Gastrocnemius medialis (tissue), 4 donors: ENCODE measurements around the gene UNK. TPM values are rescaled to one million over a fixed set of nuclear protein-coding genes. Genes with fewer than 3 reads are reported as not detected.

Experiments used
- ATAC-seq, 2 donors: fragments of 150-250 bp; one replicate each; pipeline ENCODE4 v1.9.1; 2016
- DNase-seq, 2 donors: peaks; one replicate each; pipeline ENCODE4 v3.0.0-alpha.2; 2019
- H3K27ac ChIP-seq, 4 donors: fragments of 200-600 bp; sonication (generic); 1 replicate in 1 of 4; 2 replicates in 3 of 4; pipeline ENCODE4 v1.5.1; 2016 to 2018; ENCODE audit warnings: mild to moderate bottlenecking in 2 of 4, moderate library complexity in 1 of 4
- H3K27me3 ChIP-seq, 3 donors: fragments of 200-600 bp; sonication (generic) in 2 of 3; 1 replicate in 1 of 3; 2 replicates in 2 of 3; pipeline versions ENCODE4 v1.5.1 to v1.6.0; 2016 to 2019; ENCODE audit warnings: mild to moderate bottlenecking in 1 of 3, moderate library complexity in 1 of 3
- H3K36me3 ChIP-seq, 2 donors: fragments of 200-600 bp; sonication (generic) in 1 of 2; one replicate each; pipeline ENCODE4 v1.5.1; 2017 to 2018
- H3K4me1 ChIP-seq, 2 donors: fragments of 200-600 bp; sonication (generic) in 1 of 2; one replicate each; pipeline ENCODE4 v1.5.1; 2016 to 2017; ENCODE audit warnings: mild to moderate bottlenecking in 2 of 2
- H3K4me3 ChIP-seq, 4 donors: fragments of 200-600 bp; sonication (generic) in 3 of 4; 1 replicate in 1 of 4; 2 replicates in 3 of 4; pipeline ENCODE4 v1.5.1; 2016 to 2019; ENCODE audit warnings: mild to moderate bottlenecking in 2 of 4
- H3K9me3 ChIP-seq, 3 donors: fragments of 200-600 bp; sonication (generic) in 2 of 3; 1 replicate in 1 of 3; 2 replicates in 2 of 3; pipeline ENCODE4 v1.5.1; 2016 to 2019
- CTCF ChIP-seq, 5 experiments: fragments of 450-650 bp in 3 of 5; fragments of 200-600 bp in 2 of 5; sonication (generic) in 2 of 5; IDR thresholded peaks in 4 of 5; conservative IDR thresholded peaks in 1 of 5; 1 replicate in 4 of 5; 2 replicates in 1 of 5; pipeline ENCODE4 v1.5.1; 2016 to 2019; ENCODE audit warnings: antibody characterized with exemption in 5 of 5, mild to moderate bottlenecking in 3 of 5, moderate library complexity in 3 of 5
- POLR2A ChIP-seq, 2 donors: fragments of 450-650 bp; IDR thresholded peaks; one replicate each; pipeline ENCODE4 v1.6.1; 2017; ENCODE audit warnings: antibody characterized with exemption in 2 of 2, mild to moderate bottlenecking in 2 of 2, moderate library complexity in 2 of 2
- in situ Hi-C, 4 donors: fragments of 200-750 bp; cut with MboI; loops; one replicate each; pipeline versions ENCODE4 v1.15.0 to v1.8.0; 2017; ENCODE audit warnings: low sequenced_read_pairs in 4 of 4
- intact Hi-C: fragments of 100-400 bp; cut with DNase I; formaldehyde crosslinking; loops from one replicate; pipeline ENCODE4 v1.15.1; 2023; ENCODE audit warnings: low total_unique reads
- total RNA-seq, 4 donors: library from RNA; depleted of rRNA; stranded (reverse); fragments of >200 nt; gene quantifications; one replicate each; pipeline versions ENCODE4 v1.1.0 to v1.2.3, GENCODE V29; 2016

The UNK gene
- total RNA-seq, 4 donors from 2014 or later = 10.4 to 19.2 (median 13.1) TPM

GRCh38 chr17:75843577-75844529, 59.2 kb downstream of the UNK start, which contains the start of gene UNC13D:
Gene UNC13D (minus strand): TSS chr17:75844404. CDS start chr17:75844337, 67 bp downstream.
- intact Hi-C loops = loop anchor here (2.0 kb wide), 2 partner anchors 59 to 151 kb away; partner anchors contain the start of gene UNK
- in situ Hi-C loops = no loop called here
- H3K27me3 ChIP-seq = no peaks in the 10 kb centered on the region
- peaks cover 0 to 42% of the 10 kb centered on the region in 2 donors for H3K36me3 ChIP-seq
- ATAC-seq (peak in 1 of 2 donors; percentile 4), DNase-seq (peak in 1 of 2 donors; percentile 61)
- TF ChIP-seq CTCF (IDR thresholded peaks at IDR 0.05 in 4 of 5, conservative IDR thresholded peaks at IDR 0.05 in 1 of 5) = no peak
- no peak for TF ChIP-seq POLR2A (IDR thresholded peaks at IDR 0.05)
- peaks cover 38% of the 10 kb centered on the region in 2 donors for H3K4me1 ChIP-seq
- peak within 1 kb of the TSS in 1 of 4 donors; percentile 16 for H3K4me3 ChIP-seq
- no peaks in the 10 kb centered on the region for H3K9me3 ChIP-seq
- H3K27ac ChIP-seq = peak within 1 kb of the TSS; percentile 95 to 99 (median 95)

- DNase-seq = peak in 1 of 2 donors; percentile 74
- ATAC-seq = peak; percentile 44 to 55
- in situ Hi-C loops = no loop called here
- Histone ChIP-seq H3K27me3 (no peaks in the 10 kb centered on the region), H3K4me1 (peaks cover 42 to 45% of the 10 kb centered on the region in 2 donors), H3K9me3 (no peaks in the 10 kb centered on the region), H3K4me3 (peak overlapping the region in 1 of 4 donors; percentile 16), H3K27ac (peak overlapping the region; percentile 95 to 99 (median 95)), H3K36me3 (peaks cover 0 to 49% of the 10 kb centered on the region in 2 donors)
- TF ChIP-seq POLR2A (IDR thresholded peaks at IDR 0.05) = no peak
- TF ChIP-seq CTCF (IDR thresholded peaks at IDR 0.05 in 4 of 5, conservative IDR thresholded peaks at IDR 0.05 in 1 of 5) = no peak
- intact Hi-C loops = loop anchor here (2.0 kb wide), 2 partner anchors 60 to 152 kb away; partner anchors contain the start of gene UNK
These were observed 60.0 kb downstream of the UNK start for GRCh38 chr17:75844530-75845057.

- Histone ChIP-seq H3K36me3 (peaks cover 0 to 50% of the 10 kb centered on the region in 2 donors), H3K27me3 (no peaks in the 10 kb centered on the region), H3K9me3 (no peaks in the 10 kb centered on the region), H3K27ac (peak overlapping the region; percentile 95 to 99 (median 95)), H3K4me1 (peaks cover 48 to 50% of the 10 kb centered on the region in 2 donors), H3K4me3 (peak overlapping the region in 1 of 4 donors; percentile 8)
- in situ Hi-C loops = no loop called here
- DNase-seq (peak; percentile 94 to 98), ATAC-seq (peak; percentile 82 to 88)
- peak; percentile 91 to 98 (median 95) for TF ChIP-seq CTCF (IDR thresholded peaks at IDR 0.05 in 4 of 5, conservative IDR thresholded peaks at IDR 0.05 in 1 of 5)
- peak; percentile 45 to 50 for TF ChIP-seq POLR2A (IDR thresholded peaks at IDR 0.05)
- intact Hi-C loops = loop anchor here (2.0 kb wide), 2 partner anchors 60 to 152 kb away; partner anchors contain the start of gene UNK
These were observed 60.6 kb downstream of the UNK start for GRCh38 chr17:75845058-75845711.

GRCh38 chr17:75845933-75846691, 61.5 kb downstream of the UNK start:
- Histone ChIP-seq H3K27me3 (no peaks in the 10 kb centered on the region), H3K4me3 (no peak overlapping the region), H3K27ac (peak overlapping the region; percentile 95 to 99 (median 95)), H3K9me3 (no peaks in the 10 kb centered on the region), H3K36me3 (peaks cover 0 to 53% of the 10 kb centered on the region in 2 donors), H3K4me1 (peaks cover 58 to 59% of the 10 kb centered on the region in 2 donors)
- TF ChIP-seq POLR2A (IDR thresholded peaks at IDR 0.05) = no peak
- no peak for TF ChIP-seq CTCF (IDR thresholded peaks at IDR 0.05 in 4 of 5, conservative IDR thresholded peaks at IDR 0.05 in 1 of 5)
- DNase-seq (no peak), ATAC-seq (no peak)
- intact Hi-C loops (loop anchor here (2.0 kb wide), 2 partner anchors 61 to 153 kb away; partner anchors contain the start of gene UNK), in situ Hi-C loops (no loop called here)
